Astrocyte (in vitro differentiated cells and primary cell): ENCODE results near the gene CAPZA2. TPM values are rescaled to one million over a fixed set of nuclear protein-coding genes. Genes with fewer than 3 reads are reported as not detected.

Source experiments
- DNase-seq: peaks from one replicate; pipeline ENCODE4 v3.0.0-alpha.2; 2010; ENCODE audit warnings: low read depth
- FAIRE-seq: peaks from 2 replicates; lab custom pipeline; 2011; peaks lifted over from hg19 to GRCh38; lab: Jason Lieb, UNC
- H2AFZ ChIP-seq: 2 replicates; pipeline ENCODE4 v1.6.0; 2012; ENCODE audit warnings: low read depth, low read length, inconsistent platforms
- H3K27ac ChIP-seq: 2 replicates; pipeline ENCODE4 v1.5.1; 2011; ENCODE audit warnings: low read depth, low read length, inconsistent platforms
- H3K27me3 ChIP-seq: 2 replicates; pipeline ENCODE4 v1.6.0; 2011; ENCODE audit warnings: low read length, inconsistent platforms; ENCODE audit not compliant: insufficient read depth
- H3K36me3 ChIP-seq: 2 replicates; pipeline ENCODE4 v1.5.1; 2011; ENCODE audit warnings: low read length, inconsistent platforms; ENCODE audit not compliant: insufficient read depth
- H3K4me1 ChIP-seq: 2 replicates; pipeline ENCODE4 v1.5.1; 2011; ENCODE audit warnings: low read length, inconsistent platforms; ENCODE audit not compliant: insufficient read depth
- H3K4me2 ChIP-seq: 2 replicates; pipeline ENCODE4 v1.6.0; 2012; ENCODE audit warnings: low read length, inconsistent platforms
- H3K4me3 ChIP-seq: 2 replicates; pipeline ENCODE4 v1.5.1; 2011; ENCODE audit warnings: low read depth, mild to moderate bottlenecking, low read length, inconsistent platforms; ENCODE audit not compliant: insufficient read depth
- H3K79me2 ChIP-seq: 2 replicates; pipeline ENCODE4 v1.6.0; 2012; ENCODE audit warnings: mild to moderate bottlenecking, low read length, inconsistent platforms; ENCODE audit not compliant: insufficient read depth
- H3K9ac ChIP-seq: 2 replicates; pipeline ENCODE4 v1.6.0; 2012; ENCODE audit warnings: mild to moderate bottlenecking, low read length, inconsistent platforms
- H3K9me3 ChIP-seq: 2 replicates; pipeline ENCODE4 v1.5.1; 2012; ENCODE audit warnings: low read depth, mild to moderate bottlenecking, low read length, inconsistent platforms; ENCODE audit not compliant: insufficient read depth
- H4K20me1 ChIP-seq: 2 replicates; pipeline ENCODE4 v1.6.0; 2012; ENCODE audit warnings: low read length, inconsistent platforms; ENCODE audit not compliant: insufficient read depth
- H3K27ac Mint-ChIP-seq: one replicate; pipeline ENCODE4 v1.8.0; 2021; ENCODE audit warnings: mild to moderate bottlenecking, mixed read lengths; ENCODE audit not compliant: unreplicated experiment
- H3K27me3 Mint-ChIP-seq: one replicate; pipeline ENCODE4 v1.8.0; 2021; ENCODE audit warnings: low read depth, mixed read lengths; ENCODE audit not compliant: unreplicated experiment
- H3K36me3 Mint-ChIP-seq: one replicate; pipeline ENCODE4 v1.8.0; 2021; ENCODE audit warnings: low read depth, mixed read lengths; ENCODE audit not compliant: unreplicated experiment
- H3K4me1 Mint-ChIP-seq: one replicate; pipeline ENCODE4 v1.8.0; 2021; ENCODE audit warnings: low read depth, mixed read lengths; ENCODE audit not compliant: unreplicated experiment
- H3K4me3 Mint-ChIP-seq: one replicate; pipeline ENCODE4 v1.8.0; 2021; ENCODE audit warnings: mild to moderate bottlenecking, moderate library complexity, mixed read lengths; ENCODE audit not compliant: unreplicated experiment
- H3K9me3 Mint-ChIP-seq: one replicate; pipeline ENCODE4 v1.8.0; 2021; ENCODE audit warnings: mild to moderate bottlenecking, mixed read lengths; ENCODE audit not compliant: unreplicated experiment
- CTCF ChIP-seq: IDR thresholded peaks from 2 replicates; pipeline ENCODE4 v1.5.1; 2011; ENCODE audit warnings: low read depth, mild to moderate bottlenecking, inconsistent platforms, low read length, moderate library complexity; ENCODE audit not compliant: insufficient read depth
- EZH2 ChIP-seq: IDR thresholded peaks from 2 replicates; pipeline ENCODE4 v1.6.1; 2012; ENCODE audit warnings: mild to moderate bottlenecking, low read length, inconsistent platforms; ENCODE audit not compliant: insufficient read depth
- total RNA-seq: library from RNA; stranded (reverse); gene quantifications from 2 replicates; pipeline ENCODE4 v1.2.1, GENCODE V29; 2021

The CAPZA2 gene
- total RNA-seq, 1 donor from 2014 or later, result 261 TPM

- Mint-ChIP-seq H3K4me3 (no peak overlapping the region), H3K27me3 (peaks cover 2% of the 10 kb centered on the region), H3K36me3 (no peaks in the 10 kb centered on the region), H3K9me3 (no peaks in the 10 kb centered on the region), H3K4me1 (peaks cover 9% of the 10 kb centered on the region), H3K27ac (no peak overlapping the region)
- TF ChIP-seq EZH2, result no peak
- TF ChIP-seq CTCF, result no peak
- Histone ChIP-seq H2AFZ (no peak overlapping the region), H4K20me1 (no peaks in the 10 kb centered on the region), H3K4me3 (no peak overlapping the region), H3K4me2 (no peak overlapping the region), H3K27me3 (no peaks in the 10 kb centered on the region), H3K4me1 (no peaks in the 10 kb centered on the region), H3K9ac (no peak overlapping the region), H3K36me3 (no peaks in the 10 kb centered on the region), H3K79me2 (no peaks in the 10 kb centered on the region), H3K27ac (no peak overlapping the region), H3K9me3 (no peaks in the 10 kb centered on the region)
- DNase-seq, result no peak
- FAIRE-seq, result no peak
These were observed 78.4 kb downstream of the CAPZA2 start for GRCh38 chr7:116940689-116941370.

GRCh38 chr7:116942504-116942903 lies 80.1 kb downstream of the CAPZA2 start:
- no peak overlapping the region for H2AFZ ChIP-seq

More at GRCh38 chr7:116942504-116942903, 80.1 kb downstream of the CAPZA2 start:
- no peaks in the 10 kb centered on the region for H3K9me3 Mint-ChIP-seq
- H3K4me3 Mint-ChIP-seq, result no peak overlapping the region
- no peak overlapping the region for H3K4me3 ChIP-seq
- no peaks in the 10 kb centered on the region for H3K36me3 Mint-ChIP-seq
- no peaks in the 10 kb centered on the region for H3K36me3 ChIP-seq
- peaks cover 6% of the 10 kb centered on the region for H3K4me1 Mint-ChIP-seq
- H4K20me1 ChIP-seq, result no peaks in the 10 kb centered on the region
- TF ChIP-seq EZH2 (no peak), CTCF (no peak)
- DNase-seq (no peak), FAIRE-seq (no peak)
- no peak overlapping the region for H3K27ac ChIP-seq
- no peaks in the 10 kb centered on the region for H3K79me2 ChIP-seq
- no peak overlapping the region for H3K27ac Mint-ChIP-seq
- no peaks in the 10 kb centered on the region for H3K27me3 Mint-ChIP-seq
- H3K9me3 ChIP-seq, result no peaks in the 10 kb centered on the region
- no peaks in the 10 kb centered on the region for H3K4me1 ChIP-seq
- H3K27me3 ChIP-seq, result no peaks in the 10 kb centered on the region
- H3K4me2 ChIP-seq, result no peak overlapping the region
- H3K9ac ChIP-seq, result no peak overlapping the region
